Cardiac muscle cell (in vitro differentiated cells and primary cell): ENCODE data around the gene SH3TC1. TPM values are rescaled to one million over a fixed set of nuclear protein-coding genes. Genes with fewer than 3 reads are reported as not detected.

Experiments
- DNase-seq, 2 donors: peaks; one replicate each; pipeline versions ENCODE4 v3.0.0 to v3.0.0-alpha.2; 2010 to 2017; ENCODE audit warnings: low read depth in 1 of 2, low spot score in 1 of 2
- H3K27ac ChIP-seq: fragments of 200-600 bp; sonication (generic); 2 replicates; pipeline ENCODE4 v1.5.1; 2016
- H3K27me3 ChIP-seq: fragments of 200-600 bp; sonication (generic); 2 replicates; pipeline ENCODE4 v1.6.0; 2016; ENCODE audit warnings: control low read depth
- H3K36me3 ChIP-seq: fragments of 200-600 bp; sonication (generic); 2 replicates; pipeline ENCODE4 v1.5.1; 2016; ENCODE audit warnings: control low read depth
- H3K4me1 ChIP-seq: fragments of 200-600 bp; sonication (generic); 2 replicates; pipeline ENCODE4 v1.8.1; 2017; ENCODE audit warnings: low read depth, mild to moderate bottlenecking, mixed run types
- H3K4me3 ChIP-seq: fragments of 200-600 bp; sonication (generic); 2 replicates; pipeline ENCODE4 v1.5.1; 2016; ENCODE audit warnings: mild to moderate bottlenecking
- H3K9me3 ChIP-seq: fragments of 200-600 bp; sonication (generic); 2 replicates; pipeline ENCODE4 v1.5.1; 2017; ENCODE audit warnings: low read depth, mild to moderate bottlenecking, control low read depth
- polyA plus RNA-seq: library from polyadenylated mRNA; unstranded; fragments of >200 nt; fragmentation: Nextera tagmentation; extraction: Ambion mirVana; gene quantifications from 2 replicates; pipeline ENCODE4 v1.2.1, GENCODE V29; 2016
- total RNA-seq: library from RNA; depleted of rRNA; stranded (reverse); fragments of >200 nt; gene quantifications from 2 replicates; pipeline ENCODE4 v1.2.3, GENCODE V29; 2016
- TF ChIP-seq, protein P1 (sequence below): IDR thresholded peaks from 2 replicates; pipeline ENCODE4 v1.5.1; 2012; ENCODE audit warnings: low read depth, mild to moderate bottlenecking, low read length

SH3TC1 gene
- total and polyA plus RNA-seq, 2 experiments from 2014 or later: 0.57 to 3.8 TPM

DNA sequence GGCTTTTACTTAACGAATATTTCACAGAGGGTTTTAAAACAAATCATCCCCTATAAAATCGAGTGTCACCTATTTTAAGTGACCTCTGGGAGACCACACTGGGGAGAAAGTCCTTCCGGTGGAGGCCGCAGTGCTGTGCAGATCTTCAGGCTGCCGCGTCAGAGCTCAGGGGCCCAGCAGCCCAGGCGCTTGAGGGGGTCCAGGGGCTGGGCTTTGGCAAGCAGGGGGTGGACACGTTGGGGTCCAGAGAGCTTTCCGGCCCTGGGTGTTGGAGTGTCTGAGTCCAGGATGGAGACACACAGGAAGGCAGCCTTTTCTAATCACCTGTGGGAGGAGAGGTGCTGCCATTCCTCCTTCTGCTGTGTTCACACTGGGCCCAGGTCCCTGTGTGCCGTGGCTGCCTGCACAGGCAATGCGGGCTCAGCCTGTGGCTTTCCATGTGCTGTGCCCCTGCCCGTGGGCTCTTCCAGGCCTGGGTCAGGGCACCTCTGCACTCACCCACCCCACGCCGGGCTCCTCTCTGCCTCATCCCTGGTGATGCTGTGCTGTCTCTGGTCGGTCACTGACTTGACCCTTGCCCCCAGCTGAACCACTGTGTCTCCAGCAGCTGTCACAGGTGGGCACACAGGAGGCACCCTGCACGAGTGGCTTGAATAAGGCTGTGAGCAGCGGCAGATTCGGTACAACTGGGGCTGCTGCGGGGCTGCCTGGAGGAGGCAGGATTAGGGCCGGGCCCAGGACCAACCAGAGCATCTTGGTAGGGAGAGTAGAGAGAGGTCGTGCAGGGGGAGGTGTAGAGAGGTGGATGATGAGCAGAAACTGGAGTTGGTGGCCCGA, 80.4 kb downstream of the SH3TC1 start:
- no peak overlapping the region for H3K4me3 ChIP-seq
- no peaks in the 10 kb centered on the region for H3K36me3 ChIP-seq
- no peak for DNase-seq
- H3K9me3 ChIP-seq: no peaks in the 10 kb centered on the region
- H3K27me3 ChIP-seq: no peaks in the 10 kb centered on the region
- no peak overlapping the region for H3K27ac ChIP-seq
- TF ChIP-seq, protein P1, sequence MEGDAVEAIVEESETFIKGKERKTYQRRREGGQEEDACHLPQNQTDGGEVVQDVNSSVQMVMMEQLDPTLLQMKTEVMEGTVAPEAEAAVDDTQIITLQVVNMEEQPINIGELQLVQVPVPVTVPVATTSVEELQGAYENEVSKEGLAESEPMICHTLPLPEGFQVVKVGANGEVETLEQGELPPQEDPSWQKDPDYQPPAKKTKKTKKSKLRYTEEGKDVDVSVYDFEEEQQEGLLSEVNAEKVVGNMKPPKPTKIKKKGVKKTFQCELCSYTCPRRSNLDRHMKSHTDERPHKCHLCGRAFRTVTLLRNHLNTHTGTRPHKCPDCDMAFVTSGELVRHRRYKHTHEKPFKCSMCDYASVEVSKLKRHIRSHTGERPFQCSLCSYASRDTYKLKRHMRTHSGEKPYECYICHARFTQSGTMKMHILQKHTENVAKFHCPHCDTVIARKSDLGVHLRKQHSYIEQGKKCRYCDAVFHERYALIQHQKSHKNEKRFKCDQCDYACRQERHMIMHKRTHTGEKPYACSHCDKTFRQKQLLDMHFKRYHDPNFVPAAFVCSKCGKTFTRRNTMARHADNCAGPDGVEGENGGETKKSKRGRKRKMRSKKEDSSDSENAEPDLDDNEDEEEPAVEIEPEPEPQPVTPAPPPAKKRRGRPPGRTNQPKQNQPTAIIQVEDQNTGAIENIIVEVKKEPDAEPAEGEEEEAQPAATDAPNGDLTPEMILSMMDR: no peak
- H3K4me1 ChIP-seq: no peaks in the 10 kb centered on the region

DNA sequence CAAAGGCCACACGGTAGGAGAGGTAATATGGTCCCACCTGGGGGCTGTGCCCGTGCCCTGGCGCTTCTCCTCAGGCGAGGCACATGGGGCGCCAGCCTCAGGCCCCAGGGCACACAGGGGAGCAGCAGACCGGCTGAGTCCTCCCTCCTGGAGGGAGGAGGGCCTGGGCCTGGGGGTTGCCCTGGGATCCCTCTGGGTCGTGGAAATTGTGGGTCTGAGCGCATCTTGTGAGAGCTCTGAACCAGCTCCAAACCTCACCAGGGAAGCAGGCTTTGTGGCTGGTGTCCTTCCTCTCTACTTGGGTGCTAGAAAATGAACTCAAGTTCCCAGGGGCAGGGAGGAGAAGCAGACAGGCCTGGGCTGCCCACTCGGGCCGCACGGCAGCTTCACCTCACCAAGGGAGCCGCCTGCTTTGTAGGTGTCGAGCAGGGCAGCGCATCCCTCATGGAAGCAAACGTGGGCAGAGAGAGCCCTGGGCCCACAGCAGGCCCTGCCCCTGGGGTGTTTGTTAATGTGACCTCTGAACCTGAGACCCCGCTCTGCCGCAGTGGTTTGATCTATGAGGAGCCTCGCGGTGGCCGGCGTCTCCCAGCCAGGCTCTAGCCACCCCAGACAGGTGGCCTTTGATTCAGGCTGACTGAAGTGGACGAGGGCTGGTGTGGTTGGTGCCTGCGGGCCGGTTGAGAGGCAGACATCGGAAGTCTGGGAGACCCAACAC, 81.2 kb downstream of the SH3TC1 start:
- no peaks in the 10 kb centered on the region for H3K4me1 ChIP-seq
- TF ChIP-seq, protein P1: no peak

DNA sequence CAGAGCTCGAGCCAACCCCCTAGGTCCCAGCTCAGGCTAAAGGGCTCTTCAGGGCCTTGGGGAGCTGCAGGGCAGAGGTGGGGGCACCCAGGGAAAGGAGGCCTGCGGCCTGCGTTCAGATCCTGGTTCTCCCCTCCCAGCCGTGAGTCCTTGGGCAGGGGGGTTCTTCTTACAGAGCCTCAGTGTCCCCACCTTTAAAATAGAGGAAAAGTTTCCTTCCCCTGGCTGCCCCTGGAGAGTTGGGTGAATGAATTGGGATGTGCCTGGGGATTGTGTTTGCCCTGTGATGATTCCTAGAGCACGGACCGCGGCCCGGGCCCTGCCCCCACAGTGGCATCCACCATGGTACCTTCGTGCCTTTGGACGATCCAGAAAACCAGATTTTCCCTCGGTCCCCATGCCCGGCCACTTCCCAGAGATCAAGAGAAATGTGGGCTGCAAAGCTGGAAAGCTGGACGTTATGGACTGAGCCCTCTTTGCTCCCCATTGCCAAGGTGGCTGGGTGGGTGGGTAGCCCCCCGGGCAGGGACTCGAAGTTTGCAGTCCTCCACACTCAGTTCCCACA, 81.9 kb downstream of the SH3TC1 start:
- DNase-seq: no peak
- TF ChIP-seq, protein P1: no peak
- H3K27me3 ChIP-seq: no peaks in the 10 kb centered on the region
- no peaks in the 10 kb centered on the region for H3K4me1 ChIP-seq
- H3K9me3 ChIP-seq: no peaks in the 10 kb centered on the region
- H3K27ac ChIP-seq: no peak overlapping the region
- H3K36me3 ChIP-seq: no peaks in the 10 kb centered on the region
- H3K4me3 ChIP-seq: no peak overlapping the region

More for the DNA sequence above, 81.2 kb downstream of the SH3TC1 start:
- no peak overlapping the region for H3K4me3 ChIP-seq
- no peak overlapping the region for H3K27ac ChIP-seq
- no peaks in the 10 kb centered on the region for H3K9me3 ChIP-seq
- no peaks in the 10 kb centered on the region for H3K27me3 ChIP-seq
- no peaks in the 10 kb centered on the region for H3K36me3 ChIP-seq
- no peak for DNase-seq

DNA sequence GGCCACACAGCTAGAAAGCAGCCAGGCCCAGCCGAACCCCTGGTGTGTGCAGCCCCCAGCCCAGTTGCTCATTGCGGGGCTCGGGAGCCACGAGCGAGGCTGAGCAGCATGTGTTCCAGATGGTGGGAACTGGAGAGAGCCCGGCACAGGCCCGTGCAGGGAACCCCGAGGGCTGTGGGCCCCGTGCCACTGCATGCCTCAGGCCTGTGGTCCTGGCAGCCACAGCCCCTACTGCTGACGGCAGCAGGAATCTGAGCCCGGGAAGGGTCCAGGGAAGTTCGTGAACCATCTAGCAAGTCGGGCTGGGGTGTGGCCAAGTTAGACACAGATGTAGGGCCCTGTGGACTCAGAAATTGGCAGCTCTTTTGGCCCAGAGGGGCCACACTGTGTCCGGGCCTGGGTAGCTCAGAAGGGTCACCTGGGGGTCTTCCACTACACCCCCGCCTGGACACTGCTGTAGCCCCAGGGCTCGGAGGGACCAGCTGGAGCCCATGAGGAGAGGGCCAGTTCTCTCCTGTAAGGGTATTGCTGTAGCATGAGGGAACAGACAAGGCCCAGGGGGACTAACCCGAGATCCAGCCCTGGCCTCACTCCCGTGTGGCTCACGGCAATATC, 82.5 kb downstream of the SH3TC1 start:
- Histone ChIP-seq H3K36me3 (no peaks in the 10 kb centered on the region), H3K4me1 (no peaks in the 10 kb centered on the region), H3K27ac (no peak overlapping the region), H3K9me3 (no peaks in the 10 kb centered on the region), H3K27me3 (no peaks in the 10 kb centered on the region), H3K4me3 (no peak overlapping the region)
- TF ChIP-seq, protein P1: no peak
- DNase-seq: peak in 1 of 2 donors; percentile 95

DNA sequence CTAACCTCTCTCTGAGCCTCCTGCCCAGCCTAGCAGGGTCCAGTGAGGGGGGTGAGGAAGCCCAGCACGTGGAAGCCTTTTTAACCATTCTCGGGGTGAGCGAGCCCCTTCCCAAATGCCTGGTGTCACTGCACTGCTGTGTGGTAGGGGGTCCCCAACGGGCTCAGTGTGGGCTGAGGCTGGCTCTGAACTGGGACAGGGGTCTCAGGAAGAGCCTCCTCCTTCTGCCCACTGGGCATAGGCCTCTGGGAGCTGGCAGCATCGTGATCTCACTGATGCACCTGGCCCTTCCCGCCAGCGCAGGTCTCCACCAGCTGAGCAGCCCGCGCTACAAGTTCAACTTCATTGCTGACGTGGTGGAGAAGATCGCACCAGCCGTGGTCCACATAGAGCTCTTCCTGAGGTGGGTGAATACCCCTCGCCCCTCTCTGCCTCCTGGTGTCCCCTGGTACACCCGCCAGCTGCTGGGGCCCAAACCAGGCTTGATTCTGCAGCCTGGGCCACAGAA, 83.1 kb downstream of the SH3TC1 start:
- Histone ChIP-seq H3K27ac (no peak overlapping the region), H3K36me3 (no peaks in the 10 kb centered on the region), H3K27me3 (no peaks in the 10 kb centered on the region), H3K4me3 (no peak overlapping the region), H3K9me3 (no peaks in the 10 kb centered on the region), H3K4me1 (no peaks in the 10 kb centered on the region)
- TF ChIP-seq, protein P1: no peak
- DNase-seq: no peak
